Measurements from ENCODE around the gene OVCA2.
A peak's percentile ranks its signal among the peaks of the same experiment; 100 is the strongest.

The OVCA2 gene

DNA sequence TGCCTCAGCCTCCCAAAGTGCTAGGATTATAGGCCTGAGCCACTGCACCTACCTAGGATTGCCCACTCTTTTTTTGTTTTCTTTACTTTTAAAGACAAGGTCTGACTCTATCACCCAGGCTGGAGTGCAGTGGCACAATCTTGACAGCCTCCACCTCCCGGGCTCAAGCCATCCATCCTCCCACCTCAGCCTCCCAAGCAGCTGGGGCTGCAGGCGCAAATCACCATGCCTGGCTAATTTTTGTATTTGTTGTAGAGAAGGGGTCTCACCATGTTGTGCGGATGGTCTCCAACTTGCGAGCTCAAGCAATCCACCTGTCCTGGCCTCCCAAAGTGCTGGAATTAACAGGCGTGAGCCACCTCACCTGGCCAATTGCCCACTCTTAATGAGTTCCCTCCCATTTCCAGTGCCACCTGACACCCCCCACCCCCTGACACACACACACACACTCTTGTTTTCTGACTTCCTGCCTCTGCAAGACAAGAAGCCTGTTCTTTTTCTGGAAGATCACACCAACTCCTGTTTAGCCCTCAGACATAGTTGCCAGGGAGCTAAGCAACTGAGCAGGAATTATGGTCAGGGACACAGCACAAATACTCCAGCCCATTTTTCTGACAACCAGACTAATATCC, 2.6 kb downstream of the OVCA2 start:
- no peak for TF ChIP-seq ZFX (IDR thresholded peaks at IDR 0.05)
- TF ChIP-seq, protein P1, sequence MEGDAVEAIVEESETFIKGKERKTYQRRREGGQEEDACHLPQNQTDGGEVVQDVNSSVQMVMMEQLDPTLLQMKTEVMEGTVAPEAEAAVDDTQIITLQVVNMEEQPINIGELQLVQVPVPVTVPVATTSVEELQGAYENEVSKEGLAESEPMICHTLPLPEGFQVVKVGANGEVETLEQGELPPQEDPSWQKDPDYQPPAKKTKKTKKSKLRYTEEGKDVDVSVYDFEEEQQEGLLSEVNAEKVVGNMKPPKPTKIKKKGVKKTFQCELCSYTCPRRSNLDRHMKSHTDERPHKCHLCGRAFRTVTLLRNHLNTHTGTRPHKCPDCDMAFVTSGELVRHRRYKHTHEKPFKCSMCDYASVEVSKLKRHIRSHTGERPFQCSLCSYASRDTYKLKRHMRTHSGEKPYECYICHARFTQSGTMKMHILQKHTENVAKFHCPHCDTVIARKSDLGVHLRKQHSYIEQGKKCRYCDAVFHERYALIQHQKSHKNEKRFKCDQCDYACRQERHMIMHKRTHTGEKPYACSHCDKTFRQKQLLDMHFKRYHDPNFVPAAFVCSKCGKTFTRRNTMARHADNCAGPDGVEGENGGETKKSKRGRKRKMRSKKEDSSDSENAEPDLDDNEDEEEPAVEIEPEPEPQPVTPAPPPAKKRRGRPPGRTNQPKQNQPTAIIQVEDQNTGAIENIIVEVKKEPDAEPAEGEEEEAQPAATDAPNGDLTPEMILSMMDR (conservative IDR thresholded peaks at IDR 0.05) = no peak
- H3K27ac ChIP-seq = no peak overlapping the region

DNA sequence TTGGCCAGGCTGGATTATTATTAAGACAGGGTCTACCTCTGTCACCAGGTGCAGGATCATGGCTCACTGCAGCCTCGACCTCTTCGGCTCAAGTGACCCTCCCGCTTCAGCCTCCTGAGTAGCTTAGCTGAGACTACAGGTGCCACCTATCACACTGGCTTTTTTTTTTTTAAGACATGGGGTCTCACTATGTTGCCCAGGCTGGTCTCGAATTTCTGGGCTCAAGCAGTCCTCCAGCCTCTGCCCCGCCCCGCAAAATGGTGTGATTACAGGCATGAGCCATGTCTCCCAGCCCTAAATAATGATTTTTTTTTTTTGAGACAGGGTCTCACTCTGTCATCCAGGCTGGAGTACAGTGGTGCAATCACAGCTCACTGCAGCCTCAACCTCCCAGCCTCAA, 5.8 kb downstream of the OVCA2 start:
- TF ChIP-seq, protein P1 (conservative IDR thresholded peaks at IDR 0.05) = no peak
- TF ChIP-seq ZFX (IDR thresholded peaks at IDR 0.05) = no peak

DNA sequence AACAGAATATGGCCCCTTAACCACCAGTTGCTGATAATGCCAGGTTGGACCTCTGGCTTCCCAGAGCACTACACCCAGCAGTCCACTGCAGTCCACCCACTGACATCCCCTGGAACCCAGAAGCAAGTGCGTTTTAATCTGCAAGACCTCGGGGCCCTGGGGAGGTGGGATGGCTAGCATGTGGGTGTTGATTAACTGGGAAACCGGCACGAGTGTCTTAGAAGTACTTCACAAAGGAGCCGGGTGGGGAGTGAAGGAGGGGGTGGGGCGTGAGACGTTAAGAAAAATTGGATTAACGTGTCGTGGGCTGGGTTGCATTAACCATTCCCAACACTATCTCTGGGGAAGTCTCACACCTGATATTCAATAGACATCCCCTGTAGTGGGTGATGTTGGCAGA, 7.0 kb downstream of the OVCA2 start:
- no peak for TF ChIP-seq ZFX (IDR thresholded peaks at IDR 0.05)
- TF ChIP-seq, protein P1 (conservative IDR thresholded peaks at IDR 0.05) = no peak
- no peak overlapping the region for H3K27ac ChIP-seq

More for the DNA sequence above, 5.8 kb downstream of the OVCA2 start:
- no peak overlapping the region for H3K27ac ChIP-seq

DNA sequence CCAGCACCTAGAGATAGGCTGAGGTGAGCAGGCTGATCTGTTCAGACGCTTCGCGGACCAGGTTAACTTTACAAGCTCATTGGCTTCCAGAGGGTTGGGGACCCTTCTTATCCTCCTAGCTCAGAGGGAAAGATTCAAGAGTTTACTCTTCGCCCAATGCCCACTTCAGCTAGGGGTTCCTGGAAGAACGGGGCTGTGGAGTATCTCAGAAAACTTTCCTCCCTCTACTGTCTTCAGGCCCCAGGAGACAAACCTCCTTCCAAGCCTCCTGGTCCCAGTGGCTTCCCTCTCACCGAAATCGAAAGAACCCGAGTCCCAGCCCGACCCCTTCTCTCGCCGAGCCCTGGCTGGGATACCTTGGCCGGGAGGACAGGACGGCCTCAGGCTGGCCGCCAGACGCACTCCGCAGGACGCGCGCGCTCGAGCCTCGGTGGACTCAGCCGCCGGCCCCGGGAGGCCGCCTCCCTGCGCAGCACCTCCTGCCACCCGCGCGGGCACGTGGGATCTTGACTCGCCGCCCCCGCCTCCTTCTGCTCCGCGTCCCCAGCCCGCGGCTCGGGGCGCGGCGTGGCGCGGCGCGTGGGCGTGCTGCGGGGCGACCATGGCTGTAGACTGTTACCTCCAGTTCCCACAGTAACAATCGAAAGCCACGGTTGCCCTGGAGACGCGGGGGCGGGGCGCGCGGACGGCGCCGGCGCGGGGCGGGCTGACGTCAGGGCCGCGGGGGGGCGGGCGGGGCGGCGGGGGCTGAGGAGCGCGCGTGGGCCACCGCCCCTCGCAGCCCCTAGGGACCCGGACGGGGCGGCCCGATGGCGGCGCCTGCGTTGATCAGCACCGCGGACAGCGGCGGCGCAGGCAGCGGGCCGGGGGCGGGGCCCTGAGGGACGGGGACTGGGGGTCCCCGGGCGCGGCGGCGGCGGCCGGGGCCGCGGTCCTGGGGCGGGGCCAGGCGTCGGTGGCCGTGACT, 7.8 kb downstream of the OVCA2 start:
- peak overlapping the region; percentile 48 for H3K27ac ChIP-seq
- peak; percentile 29; the same call in 1 of the 2 replicates for TF ChIP-seq ZFX (IDR thresholded peaks at IDR 0.05)
- TF ChIP-seq, protein P1 (conservative IDR thresholded peaks at IDR 0.05) = no peak

DNA sequence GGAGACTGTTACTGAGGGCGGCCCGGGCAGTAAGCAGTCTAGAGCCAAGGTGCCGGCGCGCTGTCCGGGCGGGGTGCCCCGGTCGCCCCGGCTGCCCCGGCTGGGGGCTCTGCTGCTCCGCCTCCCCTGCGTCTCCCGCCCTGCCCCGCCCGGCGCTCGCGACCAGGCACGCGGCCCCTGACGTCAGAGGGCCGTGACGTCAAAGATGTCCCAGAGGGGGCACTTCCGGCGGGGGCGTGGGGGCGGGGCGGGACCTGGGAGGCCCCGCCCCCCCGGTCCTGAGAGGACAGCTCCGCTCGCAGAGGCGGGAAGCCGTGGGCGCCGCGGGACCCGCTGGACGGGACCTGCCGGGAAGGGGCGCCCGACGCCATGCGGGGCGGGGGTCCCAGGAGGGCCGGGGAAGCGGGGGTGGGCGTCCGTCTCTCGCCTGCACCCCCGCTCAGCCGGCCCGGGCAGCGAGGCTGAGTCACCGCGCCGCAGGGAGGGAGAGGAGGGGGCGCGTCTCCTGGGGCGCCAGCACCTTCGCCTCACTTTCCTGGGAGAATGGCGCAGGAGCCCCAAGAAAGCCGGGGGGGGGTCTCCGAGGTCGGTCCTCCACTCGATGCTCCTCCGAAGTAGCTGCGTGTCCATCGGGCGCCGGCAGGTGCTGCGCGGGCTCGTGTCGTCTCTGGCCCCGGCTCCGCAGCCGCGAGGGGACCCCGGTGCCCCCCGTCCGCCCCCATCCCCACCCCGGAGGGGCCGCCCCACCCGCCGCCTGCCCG, 8.7 kb downstream of the OVCA2 start:
- H3K27ac ChIP-seq = peak overlapping the region; percentile 48; the same call in 1 of the 2 replicates
- TF ChIP-seq, protein P1 (conservative IDR thresholded peaks at IDR 0.05) = no peak
- TF ChIP-seq ZFX (IDR thresholded peaks at IDR 0.05) = no peak

DNA sequence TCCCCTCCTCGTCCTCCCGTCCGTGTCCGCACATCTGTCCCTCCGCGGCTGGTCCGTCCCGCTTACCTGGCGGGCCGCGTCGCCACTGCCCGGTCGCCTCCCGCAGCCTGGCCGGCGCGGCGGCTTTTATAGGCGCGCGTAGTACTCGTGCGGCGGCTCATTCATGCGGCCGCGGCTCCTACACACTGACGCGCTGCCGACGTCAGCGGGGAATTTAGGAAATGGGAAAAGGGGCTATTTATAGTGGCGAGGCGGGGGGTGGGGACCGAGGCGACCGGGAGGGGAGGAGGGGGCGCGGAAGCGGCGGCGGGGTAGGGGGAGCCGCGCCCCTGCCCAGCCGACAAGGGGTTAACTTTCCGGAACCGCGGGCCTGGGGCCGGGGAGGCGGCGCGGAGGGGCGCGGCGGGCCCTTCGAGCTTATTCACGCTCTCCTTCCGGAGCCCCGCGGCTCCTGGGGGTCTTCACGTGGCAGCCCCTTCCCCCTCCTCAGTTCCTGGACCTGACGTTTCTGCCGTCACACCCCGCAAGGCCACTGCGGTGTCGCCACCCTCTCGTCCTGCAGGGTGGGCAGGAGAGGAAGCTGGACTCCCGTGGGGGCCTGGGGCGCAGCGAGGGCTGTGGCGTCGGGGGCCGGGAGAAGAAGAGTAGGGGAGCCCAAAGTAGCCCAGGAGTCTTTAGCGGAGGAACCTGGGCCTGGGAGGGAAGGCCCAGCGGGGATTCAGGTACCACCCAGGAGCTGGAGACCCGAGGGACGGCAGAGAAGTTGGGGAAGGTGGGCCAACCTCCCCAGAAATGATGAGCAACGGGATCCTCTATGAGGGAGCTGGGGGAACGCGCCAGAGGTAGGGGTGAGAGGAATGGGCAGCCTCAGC, 9.5 kb downstream of the OVCA2 start:
- no peak for TF ChIP-seq ZFX (IDR thresholded peaks at IDR 0.05)
- TF ChIP-seq, protein P1 (conservative IDR thresholded peaks at IDR 0.05) = no peak
- no peak overlapping the region for H3K27ac ChIP-seq

Measured in C4-2B (cell line).